NT2/D1 (cell line): ENCODE measurements around the gene TNFRSF13B.

Experiments used
- SUZ12 ChIP-seq: IDR thresholded peaks from 2 replicates; pipeline ENCODE4 v1.6.1; 2011; ENCODE audit not compliant: insufficient read length, insufficient read depth; ENCODE audit errors: extremely low read depth
- YY1 ChIP-seq: IDR thresholded peaks from 2 replicates; pipeline ENCODE4 v1.6.1; 2011; ENCODE audit not compliant: insufficient read length, insufficient read depth

GRCh38 chr17:16900288-16900882 is 71.5 kb downstream of the TNFRSF13B start:
- no peak for TF ChIP-seq SUZ12
- no peak for TF ChIP-seq YY1
